ENCODE data around the gene SOX5. TPM values are rescaled to one million over a fixed set of nuclear protein-coding genes. Genes with fewer than 3 reads are reported as not detected.

SOX5 gene
- polyA plus RNA-seq, 3 donors, result 6.9 to 7.4 (median 7.3) TPM

DNA sequence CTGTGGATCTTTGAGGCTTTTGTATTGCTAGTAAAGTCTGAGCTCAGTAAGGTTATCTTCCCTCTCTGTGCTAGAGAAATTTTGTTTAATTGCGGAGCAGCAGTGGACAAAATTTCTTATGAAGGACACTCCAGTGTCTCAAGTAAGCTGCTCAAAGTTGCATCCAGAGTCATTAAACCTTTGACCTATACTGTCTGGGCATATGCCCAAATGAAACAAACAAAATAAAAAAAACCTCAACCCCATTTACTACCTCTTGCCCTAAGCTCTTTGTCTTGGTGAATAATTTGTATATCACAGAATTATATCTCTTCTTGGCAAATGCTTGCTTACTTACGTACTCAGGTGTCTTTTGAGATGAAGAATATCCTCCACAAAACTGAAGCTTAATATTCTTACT lies 465.2 kb downstream of the SOX5 start:
- DNase-seq (ENCODE audit: extremely low read depth in 1 of 11, low read depth in 9 of 11, low spot score in 4 of 11), result no peak

DNA sequence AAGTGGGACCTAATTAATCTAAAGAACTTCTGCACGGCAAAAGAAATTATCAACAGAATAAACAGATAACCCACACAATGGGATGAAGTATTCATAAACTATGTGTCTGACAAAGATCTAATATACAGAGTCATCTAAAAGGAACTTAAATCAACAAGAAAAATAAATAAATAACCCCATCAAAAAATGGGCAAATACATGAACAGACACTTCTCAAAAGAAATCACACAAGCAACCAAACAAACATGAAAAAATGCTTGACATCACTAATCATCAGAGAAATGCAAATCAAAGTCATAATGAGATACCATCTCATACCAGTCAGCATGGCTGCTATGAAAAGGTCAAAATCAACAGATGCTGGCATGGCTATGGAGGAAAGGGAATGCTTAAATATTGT lies 466.9 kb downstream of the SOX5 start:
- DNase-seq (ENCODE audit: extremely low read depth in 1 of 11, low read depth in 9 of 11, low spot score in 4 of 11), result no peak
